Transverse colon (tissue), 4 donors: ENCODE measurements around the gene GOLGA2. TPM values are rescaled to one million over a fixed set of nuclear protein-coding genes. Genes with fewer than 3 reads are reported as not detected.
A peak's percentile ranks its signal among the peaks of the same experiment; 100 is the strongest.

Source experiments
- DNase-seq: peaks from one replicate; pipeline ENCODE4 v3.0.0-alpha.2; 2019
- H3K27ac ChIP-seq, 4 donors: fragments of 200-600 bp; sonication (generic); 2 replicates each; pipeline ENCODE4 v1.5.1; 2016 to 2018; ENCODE audit warnings: inconsistent platforms in 4 of 4
- H3K27me3 ChIP-seq: fragments of 200-600 bp; sonication (generic); 2 replicates; pipeline ENCODE4 v1.5.1; 2017; ENCODE audit warnings: inconsistent platforms
- H3K36me3 ChIP-seq, 4 donors: fragments of 200-600 bp; sonication (generic); 2 replicates each; pipeline ENCODE4 v1.5.1; 2017 to 2019; ENCODE audit warnings: inconsistent platforms in 4 of 4
- H3K4me1 ChIP-seq, 4 donors: fragments of 200-600 bp; sonication (generic); 2 replicates each; pipeline ENCODE4 v1.5.1; 2017 to 2020; ENCODE audit warnings: inconsistent platforms in 4 of 4
- H3K4me3 ChIP-seq, 4 donors: fragments of 200-600 bp; sonication (generic); 1 replicate in 1 of 4; 2 replicates in 3 of 4; pipeline versions ENCODE4 v1.5.1 to v1.6.1; 2017 to 2019; ENCODE audit warnings: inconsistent platforms in 4 of 4
- H3K9me3 ChIP-seq, 2 donors: fragments of 200-600 bp; sonication (generic); 2 replicates each; pipeline ENCODE4 v1.5.1; 2017 to 2019; ENCODE audit warnings: inconsistent platforms in 2 of 2
- CTCF ChIP-seq, 5 experiments: fragments of 200-600 bp in 3 of 5; fragments of 450-650 bp in 2 of 5; sonication (generic) in 3 of 5; IDR thresholded peaks; 1 replicate in 2 of 5; 2 replicates in 3 of 5; pipeline ENCODE4 v1.5.1; 2016 to 2017; ENCODE audit warnings: antibody characterized with exemption in 5 of 5, inconsistent platforms in 3 of 5, mild to moderate bottlenecking in 2 of 5, moderate library complexity in 1 of 5
- EP300 ChIP-seq: sonication (generic); formaldehyde crosslinking; IDR thresholded peaks from one replicate; pipeline ENCODE4 v1.6.1; 2017; ENCODE audit warnings: antibody characterized with exemption, low read depth
- POLR2A ChIP-seq: fragments of 450-650 bp; IDR thresholded peaks from one replicate; pipeline ENCODE4 v1.6.1; 2016; ENCODE audit warnings: antibody characterized with exemption, mild to moderate bottlenecking, moderate library complexity
- POLR2AphosphoS5 ChIP-seq, 3 donors: sonication (generic); formaldehyde crosslinking; IDR thresholded peaks; one replicate each; pipeline ENCODE4 v1.6.1; 2016; ENCODE audit warnings: antibody characterized with exemption in 3 of 3
- WGBS, 2 donors: methylation state at CpG; one replicate each; pipeline ENCODE4 v1.1.5; 2018; ENCODE audit warnings: low coverage in 1 of 2; 5-methylcytosine and 5-hydroxymethylcytosine counted together
- in situ Hi-C, 4 donors: fragments of 200-750 bp; cut with MboI; loops; one replicate each; pipeline versions ENCODE4 v1.15.0 to v1.15.1; 2017; ENCODE audit warnings: low sequenced_read_pairs in 3 of 4, low pct_ligation_motif_present in 1 of 4, low pct_unique_long_range_greater_than_20kb in 1 of 4
- intact Hi-C: fragments of 100-400 bp; cut with DNase I; formaldehyde crosslinking; loops from one replicate; pipeline ENCODE4 v1.15.1; 2023; ENCODE audit warnings: low total_unique reads
- total RNA-seq, 4 donors: library from RNA; depleted of rRNA; stranded (reverse); fragments of >200 nt; gene quantifications; one replicate each; pipeline ENCODE4 v1.1.0, GENCODE V29; 2016

The GOLGA2 gene
- total RNA-seq: 100 to 1,000 TPM in 1 of 4 donors, 10 to 100 TPM in 3; 69.9 to 206 (median 75.5) TPM

DNA sequence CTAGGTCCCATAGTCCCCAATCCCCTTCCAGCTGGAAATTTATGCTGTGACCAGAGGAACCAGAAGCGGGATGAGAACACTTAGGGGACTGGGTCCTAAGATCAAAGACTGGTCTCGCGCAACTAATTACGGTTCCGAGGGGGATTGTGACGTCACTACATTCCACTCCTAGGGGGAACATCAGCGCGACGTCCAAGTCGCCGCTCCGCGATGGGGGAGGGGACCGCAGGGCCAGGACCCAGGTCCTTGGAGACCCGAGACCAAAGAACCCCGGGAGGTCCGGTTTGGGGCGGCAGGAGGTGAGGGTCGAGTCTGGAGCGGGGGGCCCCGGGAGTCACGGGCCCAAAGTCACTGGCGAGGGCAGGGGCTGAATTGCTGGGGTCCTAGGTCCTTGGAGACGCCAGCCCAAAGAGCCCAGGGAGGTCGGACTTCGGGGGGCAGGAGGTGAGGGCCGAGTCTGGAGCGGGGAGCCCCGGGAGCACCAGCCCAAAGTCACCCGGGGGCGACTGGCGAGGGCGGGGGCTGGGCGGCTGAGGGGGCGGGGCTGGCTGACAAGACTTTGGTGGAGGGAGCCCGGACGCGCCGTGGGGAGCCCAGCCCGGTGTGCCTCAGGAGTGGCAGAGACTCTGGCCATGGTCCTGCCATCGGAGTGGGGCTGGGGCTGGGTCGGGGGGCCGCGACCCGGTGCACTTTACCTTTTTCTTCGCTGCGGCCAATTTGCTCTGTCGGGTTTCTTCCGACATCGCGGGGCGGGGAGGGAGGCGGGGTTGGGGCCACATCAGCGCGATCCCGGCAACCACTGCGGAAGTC lies at the start of gene GOLGA2:
TSS of gene GOLGA2 (minus strand) at position 810 of the 810 bp plus-strand sequence. CDS start at position 779, 31 bp downstream.
- Histone ChIP-seq H3K27me3 (no peaks in the 10 kb centered on the region), H3K27ac (peak within 1 kb of the TSS; percentile 91 to 93 (median 92)), H3K36me3 (peaks cover 0 to 9% (median 7%) of the 10 kb centered on the region in 4 donors), H3K4me3 (peak within 1 kb of the TSS; percentile 72 to 95 (median 90)), H3K4me1 (peaks cover 10 to 27% (median 25%) of the 10 kb centered on the region in 4 donors), H3K9me3 (no peaks in the 10 kb centered on the region)
- 3% methylated on average over 51 of the region's 57 CpGs; no CpG with 5 or more reads in 1 of the 2 donors for WGBS, 2 donors
- intact Hi-C loops: no loop called here
- peak; percentile 47 for DNase-seq
- in situ Hi-C loops: no loop called here
- no peak for TF ChIP-seq POLR2AphosphoS5 (IDR thresholded peaks at IDR 0.05)
- TF ChIP-seq CTCF (IDR thresholded peaks at IDR 0.05): no peak
- TF ChIP-seq EP300: no peak
- no peak for TF ChIP-seq POLR2A

- H3K9me3 ChIP-seq: no peaks in the 10 kb centered on the region
- peaks cover 0 to 11% (median 3%) of the 10 kb centered on the region in 4 donors for H3K36me3 ChIP-seq
- TF ChIP-seq POLR2A (no peak), EP300 (no peak), CTCF (IDR thresholded peaks at IDR 0.05) (no peak), POLR2AphosphoS5 (IDR thresholded peaks at IDR 0.05) (no peak)
- peak overlapping the region in 1 of 4 donors; percentile 98 for H3K4me3 ChIP-seq
- H3K4me1 ChIP-seq: peaks cover 16 to 28% (median 24%) of the 10 kb centered on the region in 4 donors
- intact Hi-C loops (no loop called here), in situ Hi-C loops (no loop called here)
- H3K27me3 ChIP-seq: no peaks in the 10 kb centered on the region
- no peak overlapping the region for H3K27ac ChIP-seq
- 86 to 96% methylated on average over 1 of the region's 1 CpG for WGBS, 2 donors
- DNase-seq: no peak
Measured at GRCh38 chr9:128324401-128324800, 48.6 kb upstream of the GOLGA2 start.

DNA sequence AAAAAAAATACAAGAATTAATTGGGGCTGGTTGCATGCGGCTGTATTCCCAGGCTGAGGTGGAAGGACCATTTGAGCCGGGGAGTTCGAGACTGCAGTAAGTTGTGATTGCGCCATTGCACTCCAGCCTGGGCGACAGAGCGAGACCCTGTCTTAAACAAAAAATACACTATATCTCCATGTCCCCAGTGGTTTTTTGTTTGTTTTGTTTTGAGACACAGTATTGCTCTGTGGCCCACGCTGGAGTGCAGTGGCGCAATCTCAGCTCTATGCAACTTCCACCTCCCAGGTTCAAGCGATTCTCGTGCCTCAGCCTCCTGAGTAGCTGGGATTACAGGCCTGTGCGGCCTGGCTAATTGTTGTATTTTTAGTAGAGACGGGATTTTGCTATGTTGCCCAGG lies 48.0 kb upstream of the GOLGA2 start:
- Histone ChIP-seq H3K4me3 (peak overlapping the region in 2 of 4 donors; percentile 79 to 98), H3K36me3 (peaks cover 0 to 11% (median 3%) of the 10 kb centered on the region in 4 donors), H3K27me3 (no peaks in the 10 kb centered on the region), H3K27ac (peak overlapping the region; percentile 91 to 96 (median 92)), H3K4me1 (peaks cover 16 to 23% (median 21%) of the 10 kb centered on the region in 4 donors), H3K9me3 (no peaks in the 10 kb centered on the region)
- intact Hi-C loops (no loop called here), in situ Hi-C loops (no loop called here)
- TF ChIP-seq EP300 (no peak), POLR2AphosphoS5 (IDR thresholded peaks at IDR 0.05) (no peak), POLR2A (no peak), CTCF (IDR thresholded peaks at IDR 0.05) (no peak)
- DNase-seq: no peak
- 69 to 80% methylated on average over 5 to 12 of the region's 12 CpGs for WGBS, 2 donors

GRCh38 chr9:128323212-128323730 lies 47.5 kb upstream of the GOLGA2 start:
- H3K4me3 ChIP-seq: peak overlapping the region; percentile 79 to 98 (median 85)
- peaks cover 16 to 23% (median 21%) of the 10 kb centered on the region in 4 donors for H3K4me1 ChIP-seq
- H3K27me3 ChIP-seq: no peaks in the 10 kb centered on the region
- intact Hi-C loops: no loop called here
- TF ChIP-seq EP300 (no peak), CTCF (IDR thresholded peaks at IDR 0.05) (no peak), POLR2A (no peak)
- H3K9me3 ChIP-seq: no peaks in the 10 kb centered on the region
- peak overlapping the region; percentile 91 to 96 (median 92) for H3K27ac ChIP-seq
- H3K36me3 ChIP-seq: peaks cover 0 to 11% (median 3%) of the 10 kb centered on the region in 4 donors
- no peak for DNase-seq
- in situ Hi-C loops: no loop called here
- WGBS, 2 donors: 0 to 17% methylated on average over 10 to 16 of the region's 16 CpGs
